Activated T-helper 1 cell treated with anti-CD3 and anti-CD28 coated beads, Interleukin-12 subunit alpha, Interleukin-12 subunit beta, Interleukin-2, Interleukin-4 antibody, amounts not matched to agents 30 ng/mL and 10 ng/mL and 1 ng/mL, durations not matched to agents 14 hours and 24 hours and 36 hours (primary cell): Measurements from ENCODE around the gene CHD5. TPM values are rescaled to one million over a fixed set of nuclear protein-coding genes. Genes with fewer than 3 reads are reported as not detected.
"Not testable (repeated sequence)": the region's sequence is repeated elsewhere in the genome, so short reads cannot be mapped to it uniquely, and the experiment has no call there.

ENCODE experiments used
- DNase-seq: peaks from one replicate; pipeline ENCODE4 v3.0.0; 2021; ENCODE audit warnings: low spot score
- H3K27ac Mint-ChIP-seq: one replicate; pipeline ENCODE4 v1.8.0; 2021; ENCODE audit warnings: mild to moderate bottlenecking, mixed read lengths
- H3K27me3 Mint-ChIP-seq: one replicate; pipeline ENCODE4 v1.8.0; 2022; ENCODE audit warnings: mild to moderate bottlenecking, moderate library complexity, mixed read lengths; ENCODE audit not compliant: insufficient read depth
- H3K36me3 Mint-ChIP-seq: one replicate; pipeline ENCODE4 v1.8.0; 2021; ENCODE audit warnings: low read depth, mixed read lengths
- H3K4me1 Mint-ChIP-seq: one replicate; pipeline ENCODE4 v1.8.0; 2021; ENCODE audit warnings: low read depth, mixed read lengths
- H3K4me3 Mint-ChIP-seq: one replicate; pipeline ENCODE4 v1.8.0; 2021; ENCODE audit warnings: mild to moderate bottlenecking, moderate library complexity, mixed read lengths
- H3K9me3 Mint-ChIP-seq: one replicate; pipeline ENCODE4 v1.8.0; 2021; ENCODE audit warnings: mixed read lengths
- intact Hi-C: fragments of 100-400 bp; cut with micrococcal nuclease; formaldehyde crosslinking; loops from one replicate; pipeline ENCODE4 v1.15.1; 2024
- total RNA-seq: library from RNA; stranded (reverse); gene quantifications from 2 replicates; pipeline ENCODE4 v1.2.3, GENCODE V29; 2022

Gene CHD5
- total RNA-seq, 1 donor from 2014 or later, result 0.62 TPM

DNA sequence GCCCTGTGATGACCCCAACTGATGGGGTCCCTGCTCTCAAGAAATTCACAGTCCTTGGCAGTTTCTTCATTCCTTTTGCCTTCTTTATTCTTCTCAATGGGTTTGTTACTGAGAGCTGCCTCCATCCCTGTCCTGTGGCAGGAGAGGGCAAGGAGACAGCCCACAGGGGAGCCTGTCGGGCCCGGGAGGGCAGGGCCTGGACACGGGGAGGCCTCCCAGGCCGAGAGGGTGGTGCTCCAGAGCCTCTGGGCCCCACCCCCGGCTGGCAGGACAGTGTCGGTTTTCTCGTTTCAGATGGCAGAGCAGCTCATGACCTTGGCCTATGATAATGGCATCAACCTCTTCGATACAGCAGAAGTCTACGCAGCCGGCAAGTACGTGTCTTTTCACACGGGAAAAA, 98.2 kb downstream of the CHD5 start:
- H3K27ac Mint-ChIP-seq, result no peak overlapping the region
- no peak overlapping the region for H3K4me3 Mint-ChIP-seq
- H3K27me3 Mint-ChIP-seq, result no peaks in the 10 kb centered on the region
- no peak for DNase-seq
- H3K36me3 Mint-ChIP-seq, result peaks cover 30% of the 10 kb centered on the region
- no peaks in the 10 kb centered on the region for H3K4me1 Mint-ChIP-seq
- intact Hi-C loops, result no loop called here
- H3K9me3 Mint-ChIP-seq, result no peaks in the 10 kb centered on the region

DNA sequence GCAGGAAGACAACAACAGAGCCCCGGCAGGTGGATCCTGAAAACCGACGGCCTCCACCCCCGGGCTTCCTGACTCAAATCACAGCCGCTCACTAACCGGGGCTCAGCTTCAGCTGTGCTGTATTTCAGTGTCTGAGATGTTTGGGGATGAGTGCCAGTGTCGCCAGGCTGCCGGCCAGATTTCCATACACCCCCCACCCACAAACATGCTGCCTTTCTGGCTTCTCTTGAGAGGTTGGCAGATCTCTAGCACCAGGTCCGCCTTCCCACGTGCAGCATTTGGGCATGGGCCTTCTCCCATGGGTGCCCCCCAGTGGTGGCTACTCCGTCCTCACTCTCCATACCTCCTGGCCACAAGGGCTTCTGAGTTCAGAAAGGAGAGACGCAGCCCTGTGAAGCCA, 99.7 kb downstream of the CHD5 start:
- H3K36me3 Mint-ChIP-seq, result peaks cover 31% of the 10 kb centered on the region
- DNase-seq, result no peak
- H3K4me3 Mint-ChIP-seq, result no peak overlapping the region
- H3K9me3 Mint-ChIP-seq, result no peaks in the 10 kb centered on the region
- H3K27ac Mint-ChIP-seq, result no peak overlapping the region
- H3K4me1 Mint-ChIP-seq, result no peaks in the 10 kb centered on the region
- intact Hi-C loops, result no loop called here
- no peaks in the 10 kb centered on the region for H3K27me3 Mint-ChIP-seq

DNA sequence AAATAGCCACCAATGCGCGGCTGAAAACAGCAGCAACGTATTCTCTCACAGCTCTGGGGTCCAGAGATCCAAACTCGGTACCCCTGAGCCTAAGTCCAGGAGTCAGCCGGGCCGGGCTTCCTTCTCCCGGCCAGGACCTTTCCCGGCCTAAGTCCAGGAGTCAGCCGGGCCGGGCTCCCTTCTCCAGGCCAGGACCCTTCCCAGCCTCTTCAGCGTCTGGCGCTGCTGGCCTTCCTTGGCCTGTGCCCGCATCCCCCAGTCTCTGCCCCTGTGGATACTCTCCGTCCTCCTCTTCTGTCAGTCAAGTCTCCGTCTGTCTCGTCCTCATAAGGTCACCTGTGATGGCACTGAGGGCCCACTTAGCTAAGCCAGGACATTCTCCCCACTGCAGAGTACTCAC, 102.2 kb downstream of the CHD5 start:
- peaks cover 33% of the 10 kb centered on the region for H3K36me3 Mint-ChIP-seq
- H3K27ac Mint-ChIP-seq, result no peak overlapping the region
- H3K4me3 Mint-ChIP-seq, result no peak overlapping the region
- intact Hi-C loops, result no loop called here
- no peaks in the 10 kb centered on the region for H3K9me3 Mint-ChIP-seq
- no peaks in the 10 kb centered on the region for H3K4me1 Mint-ChIP-seq
- H3K27me3 Mint-ChIP-seq, result no peaks in the 10 kb centered on the region
- DNase-seq, result no peak

DNA sequence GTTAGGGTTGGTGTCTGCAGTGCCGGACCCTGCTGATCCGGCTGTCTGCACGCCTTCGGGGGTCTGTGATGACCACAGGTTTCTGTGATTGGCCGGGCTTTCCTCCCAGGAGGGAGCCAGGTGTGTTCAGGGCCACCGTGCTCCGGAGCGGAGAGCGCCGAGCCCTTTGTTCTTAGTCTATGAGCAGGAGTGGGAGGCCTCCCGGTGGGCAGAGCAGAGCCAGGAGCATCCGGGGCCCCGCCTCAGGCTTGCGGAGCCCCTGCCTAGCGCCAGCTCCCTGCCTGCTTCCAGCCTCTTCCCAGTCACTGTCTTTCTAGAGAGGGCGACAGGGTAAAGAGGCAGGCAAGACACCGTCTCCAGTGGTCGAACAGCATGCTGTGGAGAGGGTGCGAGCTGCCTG, 102.6 kb downstream of the CHD5 start:
- no peak overlapping the region for H3K4me3 Mint-ChIP-seq
- no peak overlapping the region for H3K27ac Mint-ChIP-seq
- H3K9me3 Mint-ChIP-seq, result no peaks in the 10 kb centered on the region
- H3K27me3 Mint-ChIP-seq, result no peaks in the 10 kb centered on the region
- DNase-seq, result no peak
- intact Hi-C loops, result no loop called here
- H3K4me1 Mint-ChIP-seq, result no peaks in the 10 kb centered on the region
- H3K36me3 Mint-ChIP-seq, result peaks cover 33% of the 10 kb centered on the region

DNA sequence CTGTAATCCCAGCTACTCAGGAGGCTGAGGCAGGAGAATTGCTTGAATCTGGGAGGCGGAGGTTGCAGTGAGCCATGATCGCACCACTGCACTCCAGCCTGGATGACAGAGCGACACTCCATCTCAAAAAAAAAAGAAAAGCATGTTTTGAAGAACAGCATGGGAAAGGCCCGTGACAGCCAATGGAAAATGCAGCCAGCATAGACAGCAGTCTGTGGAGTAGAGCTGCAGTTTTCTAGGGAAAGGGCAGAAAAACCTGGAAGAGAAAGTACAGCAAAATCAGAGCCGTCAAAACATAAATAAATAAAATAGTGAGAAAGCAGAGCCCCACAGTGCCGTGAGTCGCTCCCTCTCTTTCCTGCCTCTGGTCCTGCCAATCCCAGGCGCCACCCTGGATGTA, 103.1 kb downstream of the CHD5 start:
- intact Hi-C loops, H3K4me1 Mint-ChIP-seq, DNase-seq, H3K4me3 Mint-ChIP-seq, H3K9me3 Mint-ChIP-seq, H3K27me3 Mint-ChIP-seq, H3K27ac Mint-ChIP-seq: not testable (repeated sequence)
- H3K36me3 Mint-ChIP-seq, result peaks cover 33% of the 10 kb centered on the region

DNA sequence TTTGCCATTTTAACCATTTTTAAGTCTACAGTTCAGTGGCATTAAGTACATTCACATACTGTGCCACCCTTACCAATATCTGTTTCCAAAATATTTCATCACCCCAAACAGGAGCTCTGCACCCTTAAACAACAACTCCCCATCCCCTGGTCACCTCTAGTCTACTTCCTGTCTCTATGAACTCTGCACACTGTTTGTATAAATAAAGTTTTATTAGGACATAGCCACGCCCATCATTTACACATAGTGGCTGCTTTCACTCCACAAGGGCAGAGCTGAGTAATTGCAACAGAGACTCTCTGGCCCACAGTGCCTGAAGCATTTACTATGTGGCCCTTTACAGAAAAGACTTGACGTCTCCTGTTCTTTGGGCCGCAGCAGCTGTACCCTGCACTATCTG, 104.4 kb downstream of the CHD5 start:
- H3K9me3 Mint-ChIP-seq, result no peaks in the 10 kb centered on the region
- no peaks in the 10 kb centered on the region for H3K27me3 Mint-ChIP-seq
- H3K4me1 Mint-ChIP-seq, result no peaks in the 10 kb centered on the region
- intact Hi-C loops, result no loop called here
- no peak overlapping the region for H3K27ac Mint-ChIP-seq
- DNase-seq, result no peak
- peaks cover 31% of the 10 kb centered on the region for H3K36me3 Mint-ChIP-seq
- no peak overlapping the region for H3K4me3 Mint-ChIP-seq

DNA sequence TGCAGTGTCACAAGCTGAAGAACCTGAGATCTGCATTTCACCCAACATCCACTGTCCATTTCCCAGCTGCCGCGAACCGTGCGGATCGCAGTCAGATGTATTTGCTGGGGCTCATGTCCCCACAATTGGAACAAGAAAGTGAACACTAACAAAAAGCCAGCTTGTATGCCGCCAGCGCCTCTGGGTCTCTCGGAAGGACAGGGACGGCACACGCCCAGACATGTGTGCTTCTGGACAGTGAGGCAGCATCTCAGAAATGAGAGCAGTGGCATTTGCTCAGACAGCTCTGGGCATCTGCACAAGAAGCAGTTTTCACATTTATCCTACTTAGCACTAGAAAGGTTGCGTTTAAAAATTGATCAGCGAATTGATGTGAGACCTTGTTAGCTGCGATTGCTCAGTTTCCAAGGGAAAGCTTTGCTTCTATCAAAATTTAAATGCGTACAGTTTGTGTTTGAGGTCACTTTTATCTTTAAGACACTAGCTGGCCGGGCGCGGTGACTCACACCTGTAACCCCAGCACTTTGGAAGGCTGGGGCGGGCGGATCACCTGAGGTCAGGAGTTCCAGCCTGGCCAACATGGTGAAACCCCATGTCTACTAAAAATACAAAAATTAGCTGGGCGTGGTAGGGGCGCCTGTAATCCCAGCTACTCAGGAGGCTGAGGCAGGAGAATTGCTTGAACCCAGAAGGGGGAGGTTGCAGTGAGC, 105.8 kb downstream of the CHD5 start:
- no peaks in the 10 kb centered on the region for H3K4me1 Mint-ChIP-seq
- DNase-seq, result no peak
- H3K27ac Mint-ChIP-seq, result no peak overlapping the region
- no peaks in the 10 kb centered on the region for H3K27me3 Mint-ChIP-seq
- H3K36me3 Mint-ChIP-seq, result peaks cover 25% of the 10 kb centered on the region
- no peaks in the 10 kb centered on the region for H3K9me3 Mint-ChIP-seq
- H3K4me3 Mint-ChIP-seq, result no peak overlapping the region
- intact Hi-C loops, result no loop called here

DNA sequence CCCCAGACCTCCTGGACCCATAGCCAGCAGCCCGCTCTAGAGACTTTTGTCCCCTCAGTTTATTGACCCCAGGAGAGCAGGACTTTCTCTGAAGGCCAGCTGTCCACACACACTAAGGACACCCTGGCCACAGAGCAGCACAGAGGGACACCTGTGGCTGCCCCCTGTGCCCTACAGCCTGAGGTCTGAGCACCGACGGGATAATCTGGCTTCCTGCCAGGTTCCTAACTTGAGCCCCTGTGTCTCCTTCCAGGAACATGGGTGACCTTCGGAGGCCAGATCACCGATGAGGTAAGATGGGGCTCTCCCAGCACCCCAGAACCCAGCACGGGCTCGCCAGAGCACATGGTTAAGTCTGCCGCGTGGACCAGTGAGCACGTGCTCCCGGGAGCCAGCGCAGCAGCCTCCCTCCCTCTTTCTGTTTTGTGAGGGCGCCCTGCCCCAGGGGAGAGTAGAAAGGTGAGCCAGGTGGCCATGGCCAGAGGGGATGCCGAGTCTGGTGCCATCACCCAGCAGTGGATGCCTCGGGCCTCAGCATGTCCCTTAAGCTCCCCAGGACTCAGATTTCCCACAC, 106.6 kb downstream of the CHD5 start:
- no peak overlapping the region for H3K4me3 Mint-ChIP-seq
- no peaks in the 10 kb centered on the region for H3K4me1 Mint-ChIP-seq
- H3K27ac Mint-ChIP-seq, result no peak overlapping the region
- H3K36me3 Mint-ChIP-seq, result peaks cover 22% of the 10 kb centered on the region
- no peaks in the 10 kb centered on the region for H3K27me3 Mint-ChIP-seq
- DNase-seq, result no peak
- no peaks in the 10 kb centered on the region for H3K9me3 Mint-ChIP-seq
- intact Hi-C loops, result no loop called here

DNA sequence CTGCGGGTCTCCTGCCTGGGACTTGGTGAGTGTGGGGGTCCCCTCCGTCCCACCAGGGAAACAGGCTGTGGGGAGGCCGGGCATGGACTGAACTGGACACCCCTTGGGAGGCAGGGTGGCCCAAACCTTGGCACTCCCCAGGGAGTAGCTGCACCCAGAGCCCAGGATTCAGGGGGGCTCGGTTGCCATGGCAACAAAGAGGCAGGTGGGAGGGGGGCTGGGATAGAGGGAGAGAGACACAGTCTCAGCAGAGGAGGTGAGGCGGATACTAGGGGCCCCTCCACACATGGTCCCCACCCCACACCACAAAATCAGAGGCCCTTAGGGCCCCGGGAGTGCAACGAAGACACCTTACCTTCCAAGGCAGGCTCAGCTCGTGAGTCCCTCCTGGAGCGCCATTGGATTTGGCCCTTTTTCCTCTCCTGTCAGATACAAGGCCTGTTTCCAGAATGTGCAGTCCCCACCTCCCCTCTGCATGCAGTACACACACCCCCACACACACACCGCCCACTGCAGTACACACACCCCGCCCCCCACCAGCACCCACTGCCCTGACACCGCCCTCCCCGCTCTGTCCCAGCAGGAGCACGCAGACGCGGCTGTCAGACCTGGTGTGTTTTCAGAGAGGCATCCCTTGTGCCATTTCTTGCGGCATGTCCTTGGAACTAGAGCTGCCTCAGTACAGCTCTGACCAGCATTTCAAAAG, 107.2 kb downstream of the CHD5 start:
- H3K27ac Mint-ChIP-seq, result no peak overlapping the region
- H3K4me1 Mint-ChIP-seq, result no peaks in the 10 kb centered on the region
- H3K27me3 Mint-ChIP-seq, result no peaks in the 10 kb centered on the region
- intact Hi-C loops, result no loop called here
- H3K4me3 Mint-ChIP-seq, result no peak overlapping the region
- no peak for DNase-seq
- peaks cover 18% of the 10 kb centered on the region for H3K36me3 Mint-ChIP-seq
- H3K9me3 Mint-ChIP-seq, result no peaks in the 10 kb centered on the region

DNA sequence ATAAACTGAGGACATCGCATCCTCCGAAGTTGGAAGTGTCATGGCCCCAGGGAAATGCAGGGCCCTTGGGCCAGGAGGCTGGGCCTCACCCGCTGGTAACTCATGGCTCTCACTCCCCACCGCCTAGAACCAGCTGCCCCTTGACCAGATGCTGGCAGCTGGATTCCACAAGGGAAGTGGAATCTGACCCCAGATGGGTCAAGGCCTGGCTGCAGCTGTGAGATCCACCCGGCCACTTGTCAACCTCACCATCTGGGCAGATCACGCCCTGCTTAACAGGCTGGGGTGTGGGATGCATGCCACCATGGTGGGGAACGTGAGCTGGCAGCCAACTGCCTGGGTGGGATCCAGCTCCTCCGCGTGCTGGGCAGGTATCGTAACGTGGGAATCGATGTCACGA, 108.9 kb downstream of the CHD5 start:
- H3K4me1 Mint-ChIP-seq, result no peaks in the 10 kb centered on the region
- intact Hi-C loops, result no loop called here
- H3K27me3 Mint-ChIP-seq, result no peaks in the 10 kb centered on the region
- H3K36me3 Mint-ChIP-seq, result peaks cover 12% of the 10 kb centered on the region
- no peak overlapping the region for H3K27ac Mint-ChIP-seq
- H3K4me3 Mint-ChIP-seq, result no peak overlapping the region
- no peaks in the 10 kb centered on the region for H3K9me3 Mint-ChIP-seq
- DNase-seq, result no peak

DNA sequence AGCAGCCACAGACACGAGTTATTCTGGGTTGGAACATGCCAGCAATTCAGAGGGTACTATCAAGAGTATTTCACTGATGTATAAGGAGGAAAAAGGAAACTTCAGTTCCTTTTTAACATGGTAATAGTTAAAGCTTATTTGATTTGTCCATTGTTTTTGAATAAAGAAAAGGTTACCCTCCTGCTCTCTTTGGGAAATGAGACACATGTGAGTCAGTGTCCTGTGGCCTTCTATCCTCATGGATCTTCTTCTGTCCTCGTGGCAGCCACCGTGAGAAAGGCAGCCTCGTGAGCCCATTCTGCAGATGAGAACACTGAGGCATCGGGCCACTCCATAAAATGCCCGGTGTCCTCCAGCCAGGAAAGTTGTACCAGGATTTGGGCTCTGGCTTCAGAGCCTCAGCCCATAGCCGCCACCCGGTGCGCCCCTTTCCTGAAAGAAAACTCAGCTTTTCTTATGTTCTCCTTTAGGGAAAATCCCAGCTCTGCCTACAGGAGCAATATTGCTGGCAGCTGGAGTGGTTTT, 109.6 kb downstream of the CHD5 start:
- Mint-ChIP-seq H3K36me3 (peaks cover 10% of the 10 kb centered on the region), H3K4me1 (no peaks in the 10 kb centered on the region), H3K9me3 (no peaks in the 10 kb centered on the region), H3K27ac (no peak overlapping the region), H3K27me3 (no peaks in the 10 kb centered on the region), H3K4me3 (no peak overlapping the region)
- DNase-seq, result no peak
- intact Hi-C loops, result no loop called here

DNA sequence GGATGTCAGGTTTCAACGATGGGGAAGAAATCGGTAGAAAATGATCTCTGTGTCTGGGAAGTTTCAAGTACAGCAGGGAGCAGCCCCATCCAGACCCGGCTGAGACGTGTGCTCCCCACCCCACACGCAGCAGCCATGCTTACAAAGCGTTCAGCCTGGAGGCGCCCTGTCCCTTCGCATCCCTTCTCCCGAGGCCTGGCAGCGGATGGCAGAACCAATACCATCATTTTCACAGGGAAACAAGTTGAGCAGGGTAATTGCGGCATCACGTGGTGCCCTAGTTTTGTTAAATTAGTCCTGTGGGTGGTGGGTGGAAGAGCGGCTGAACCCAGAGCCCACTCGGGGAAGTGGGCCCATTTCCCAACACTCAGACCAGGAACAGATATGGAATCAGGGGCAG, 110.5 kb downstream of the CHD5 start:
- no peaks in the 10 kb centered on the region for H3K27me3 Mint-ChIP-seq
- no peaks in the 10 kb centered on the region for H3K4me1 Mint-ChIP-seq
- DNase-seq, result no peak
- intact Hi-C loops, result no loop called here
- no peak overlapping the region for H3K27ac Mint-ChIP-seq
- no peaks in the 10 kb centered on the region for H3K9me3 Mint-ChIP-seq
- peaks cover 6% of the 10 kb centered on the region for H3K36me3 Mint-ChIP-seq
- no peak overlapping the region for H3K4me3 Mint-ChIP-seq

DNA sequence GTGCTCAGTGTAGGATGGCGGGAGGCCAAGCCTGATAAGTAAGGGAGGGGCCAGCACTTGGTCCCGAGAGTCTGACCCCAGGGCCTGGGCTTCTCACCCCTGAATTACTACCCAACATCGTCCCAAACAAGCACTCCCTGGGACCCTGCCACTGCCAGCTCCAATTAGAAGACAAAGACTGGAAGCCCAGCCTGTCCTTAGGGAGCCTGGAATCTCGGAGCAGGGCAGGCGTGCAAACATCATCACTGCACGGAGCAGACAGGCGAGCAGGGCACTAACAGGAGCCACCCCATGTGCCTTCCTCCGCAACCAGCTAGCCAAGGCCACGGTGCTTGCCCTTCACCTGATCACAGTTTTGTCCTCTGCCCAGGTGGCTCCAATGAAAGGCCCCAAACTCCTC, 111.2 kb downstream of the CHD5 start:
- H3K4me1 Mint-ChIP-seq, result no peaks in the 10 kb centered on the region
- H3K4me3 Mint-ChIP-seq, result no peak overlapping the region
- no peak for DNase-seq
- H3K9me3 Mint-ChIP-seq, result no peaks in the 10 kb centered on the region
- H3K27ac Mint-ChIP-seq, result no peak overlapping the region
- peaks cover 5% of the 10 kb centered on the region for H3K36me3 Mint-ChIP-seq
- intact Hi-C loops, result no loop called here
- H3K27me3 Mint-ChIP-seq, result no peaks in the 10 kb centered on the region
